GM23338 (cell line): Measurements from ENCODE around the gene IRF2. TPM values are rescaled to one million over a fixed set of nuclear protein-coding genes. Genes with fewer than 3 reads are reported as not detected.

Experiments
- ATAC-seq: fragments of 200-7000 bp; cut with Tn5 transposase; 3 replicates; pipeline ENCODE4 v1.9.1; 2020
- DNase-seq: peaks from one replicate; pipeline ENCODE4 v3.0.0-alpha.2; 2015; ENCODE audit warnings: low spot score
- H2AFZ ChIP-seq: fragments of 200-600 bp; sonication (generic); 2 replicates; pipeline ENCODE4 v1.8.0; 2016; ENCODE audit warnings: antibody characterized with exemption, mild to moderate bottlenecking, moderate library complexity
- H3F3A ChIP-seq: fragments of 200-600 bp; sonication (generic); replicated peaks from 2 replicates; pipeline ENCODE4 v1.8.0; 2017; ENCODE audit warnings: antibody characterized with exemption, mixed run types, low read depth
- H3K27ac ChIP-seq: fragments of 200-600 bp; sonication (generic); 2 replicates; pipeline ENCODE4 v1.6.1; 2016; ENCODE audit warnings: low read depth
- H3K27me3 ChIP-seq: fragments of 200-600 bp; sonication (generic); 2 replicates; pipeline ENCODE4 v1.8.0; 2016; ENCODE audit warnings: mild to moderate bottlenecking, mixed run types, moderate library complexity; ENCODE audit not compliant: insufficient read depth
- H3K36me3 ChIP-seq: fragments of 200-600 bp; sonication (generic); 2 replicates; pipeline ENCODE4 v1.8.0; 2016; ENCODE audit warnings: mild to moderate bottlenecking; ENCODE audit not compliant: insufficient read depth
- H3K4me1 ChIP-seq: fragments of 200-600 bp; sonication (generic); 2 replicates; pipeline ENCODE4 v1.8.0; 2016; ENCODE audit warnings: mild to moderate bottlenecking, moderate library complexity; ENCODE audit not compliant: insufficient read depth
- H3K4me2 ChIP-seq: fragments of 200-600 bp; sonication (generic); 2 replicates; pipeline ENCODE4 v1.7.1; 2017; ENCODE audit warnings: mixed run types
- H3K4me3 ChIP-seq: fragments of 200-600 bp; sonication (generic); 2 replicates; pipeline ENCODE4 v1.6.1; 2016; ENCODE audit warnings: mixed run types
- H3K79me2 ChIP-seq: fragments of 200-600 bp; sonication (generic); replicated peaks from 2 replicates; pipeline ENCODE4 v1.8.0; 2017; ENCODE audit warnings: mild to moderate bottlenecking; ENCODE audit not compliant: insufficient read depth
- H3K9me2 ChIP-seq: fragments of 200-600 bp; sonication (generic); 2 replicates; pipeline ENCODE4 v1.8.0; 2017; ENCODE audit not compliant: insufficient read depth
- H4K20me1 ChIP-seq: fragments of 200-600 bp; sonication (generic); replicated peaks from 2 replicates; pipeline ENCODE4 v1.8.0; 2017; ENCODE audit warnings: mild to moderate bottlenecking; ENCODE audit not compliant: insufficient read depth
- H3K27ac Mint-ChIP-seq: 2 replicates; pipeline ENCODE4 v1.8.0; 2020; ENCODE audit warnings: inconsistent platforms, mild to moderate bottlenecking, moderate library complexity, mixed read lengths
- H3K27me3 Mint-ChIP-seq: 3 replicates; pipeline ENCODE4 v1.8.0; 2022; ENCODE audit warnings: low read depth, mild to moderate bottlenecking, moderate library complexity, mixed read lengths, inconsistent platforms; ENCODE audit not compliant: insufficient read depth, poor library complexity
- H3K36me3 Mint-ChIP-seq: 3 replicates; pipeline ENCODE4 v1.8.0; 2021; ENCODE audit warnings: low read depth, mild to moderate bottlenecking, inconsistent platforms, moderate library complexity, mixed read lengths
- H3K4me1 Mint-ChIP-seq: 3 replicates; pipeline ENCODE4 v1.8.0; 2020; ENCODE audit warnings: mild to moderate bottlenecking, inconsistent platforms, mixed read lengths
- H3K4me3 Mint-ChIP-seq: 3 replicates; pipeline ENCODE4 v1.8.0; 2021; ENCODE audit warnings: moderate library complexity, mild to moderate bottlenecking, inconsistent platforms, mixed read lengths
- H3K9me3 Mint-ChIP-seq: 3 replicates; pipeline ENCODE4 v1.8.0; 2020; ENCODE audit warnings: moderate library complexity, mild to moderate bottlenecking, inconsistent platforms, mixed read lengths
- CREB1 ChIP-seq: fragments of 250-450 bp; sonication (Bioruptor Pico); IDR thresholded peaks from 2 replicates; pipeline ENCODE4 v1.5.0; 2020; ENCODE audit warnings: low read depth, mild to moderate bottlenecking, moderate library complexity
- ETS1 ChIP-seq: IDR thresholded peaks from 2 replicates; pipeline ENCODE4 v1.6.1; 2016; ENCODE audit warnings: antibody characterized with exemption
- EZH2 ChIP-seq: fragments of 200-600 bp; sonication (generic); IDR thresholded peaks from one replicate; pipeline ENCODE4 v1.8.0; 2017; ENCODE audit warnings: antibody characterized with exemption, mild to moderate bottlenecking, low read depth; ENCODE audit not compliant: unreplicated experiment
- EZH2phosphoT487 ChIP-seq: fragments of 200-600 bp; sonication (generic); IDR thresholded peaks from one replicate; pipeline ENCODE4 v1.8.1; 2018; ENCODE audit warnings: antibody characterized with exemption; ENCODE audit not compliant: unreplicated experiment
- JUNB ChIP-seq: IDR thresholded peaks from one replicate; pipeline ENCODE4 v1.6.1; 2016; ENCODE audit warnings: antibody characterized with exemption; ENCODE audit not compliant: unreplicated experiment
- NANOG ChIP-seq: IDR thresholded peaks from 2 replicates; pipeline ENCODE4 v1.6.1; 2016; ENCODE audit warnings: antibody characterized with exemption, borderline replicate concordance
- POLR2AphosphoS5 ChIP-seq: IDR thresholded peaks from 2 replicates; pipeline ENCODE4 v1.6.1; 2016; ENCODE audit warnings: antibody characterized with exemption, low read depth
- REST ChIP-seq: IDR thresholded peaks from one replicate; pipeline ENCODE4 v1.6.1; 2018; ENCODE audit warnings: antibody characterized with exemption; ENCODE audit not compliant: unreplicated experiment
- STAT1 ChIP-seq: IDR thresholded peaks from one replicate; pipeline ENCODE4 v1.6.1; 2016; ENCODE audit warnings: antibody characterized with exemption; ENCODE audit not compliant: unreplicated experiment
- ZNF114 ChIP-seq: fragments of 250-450 bp; sonication (Bioruptor Pico); IDR thresholded peaks from 2 replicates; pipeline ENCODE4 v1.5.0; 2020; ENCODE audit warnings: mild to moderate bottlenecking, moderate library complexity
- ZNF331 ChIP-seq: fragments of 250-450 bp; sonication (Bioruptor Pico); IDR thresholded peaks from 2 replicates; pipeline ENCODE4 v1.5.0; 2020; ENCODE audit warnings: low read depth, mild to moderate bottlenecking, moderate library complexity
- polyA plus RNA-seq: library from polyadenylated mRNA; unstranded; fragments of >200 nt; fragmentation: Nextera tagmentation; extraction: Ambion mirVana; gene quantifications from 2 replicates; pipeline ENCODE4 v1.2.1, GENCODE V29; 2016
- total RNA-seq: library from RNA; depleted of rRNA; stranded (reverse); fragments of >200 nt; shearing (Covaris generic); gene quantifications from 2 replicates; pipeline ENCODE4 v1.2.3, GENCODE V29; 2014
- TF ChIP-seq, protein P1 (sequence below), 2 experiments: fragments of 200-600 bp in 1 of 2; sonication (generic) in 1 of 2; conservative IDR thresholded peaks; 2 replicates each; pipeline versions ENCODE4 v1.5.1 to v1.6.1; 2016 to 2017; ENCODE audit warnings: antibody characterized with exemption in 2 of 2, low read depth in 2 of 2, mild to moderate bottlenecking in 2 of 2, moderate library complexity in 1 of 2

IRF2 gene
- total and polyA plus RNA-seq, 2 experiments from 2014 or later: 14.7 to 15.0 TPM

GRCh38 chr4:184506527-184507121, 32.3 kb upstream of the IRF2 start:
- Histone ChIP-seq H3K4me1 (peaks cover 3% of the 10 kb centered on the region), H3F3A (no peaks in the 10 kb centered on the region), H3K27ac (no peak overlapping the region), H3K4me3 (no peak overlapping the region), H3K27me3 (no peaks in the 10 kb centered on the region), H3K36me3 (no peaks in the 10 kb centered on the region), H4K20me1 (no peaks in the 10 kb centered on the region), H3K4me2 (no peak overlapping the region), H3K79me2 (no peaks in the 10 kb centered on the region), H3K9me2 (0 out of 2 replicates have a peak, but pooled peaks cover 3% of the 10 kb centered on the region), H2AFZ (peak overlapping the region; percentile 56; the same call in 1 of the 2 replicates)
- H3K4me1 Mint-ChIP-seq: peaks cover 1% of the 10 kb centered on the region; the same call in 1 of the 3 replicates
- H3K27ac Mint-ChIP-seq: no peak overlapping the region
- peaks cover 8% of the 10 kb centered on the region for H3K27me3 Mint-ChIP-seq
- peak; percentile 50 for DNase-seq
- H3K9me3 Mint-ChIP-seq: peaks cover 6% of the 10 kb centered on the region; the same call in 1 of the 3 replicates
- ATAC-seq: peak; percentile 98
- TF ChIP-seq REST: no peak
- TF ChIP-seq ZNF114 (CRISPR knock-in tag): no peak
- no peak for TF ChIP-seq EZH2phosphoT487
- no peak for TF ChIP-seq JUNB
- no peak for TF ChIP-seq ETS1
- TF ChIP-seq CREB1 (CRISPR knock-in tag): no peak
- no peak for TF ChIP-seq ZNF331
- no peak for TF ChIP-seq NANOG
- H3K4me3 Mint-ChIP-seq: no peak overlapping the region
- peaks cover 4% of the 10 kb centered on the region; the same call in 1 of the 3 replicates for H3K36me3 Mint-ChIP-seq

DNA sequence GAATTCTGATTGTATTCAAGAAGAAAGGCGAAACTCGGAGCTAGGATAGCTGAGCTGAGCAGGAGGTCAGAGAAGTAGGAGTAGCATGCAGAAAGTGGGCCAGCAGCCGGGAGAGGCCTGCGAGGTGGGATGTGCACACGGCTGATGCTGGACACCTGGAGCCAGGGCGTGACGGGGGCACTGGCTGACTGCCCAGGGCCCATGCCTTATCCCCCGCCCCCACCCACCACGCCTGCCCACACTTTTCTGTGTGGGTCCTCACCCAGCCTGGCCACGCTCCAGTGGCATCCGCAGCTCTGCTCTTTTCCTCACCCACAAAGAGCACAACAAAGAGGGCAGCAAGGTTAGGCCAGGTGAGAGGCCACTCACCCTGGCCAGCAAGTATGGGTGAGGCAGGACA, 30.0 kb upstream of the IRF2 start:
- Histone ChIP-seq H3K27me3 (no peaks in the 10 kb centered on the region), H3K27ac (no peak overlapping the region), H2AFZ (no peak overlapping the region), H4K20me1 (no peaks in the 10 kb centered on the region), H3K4me2 (no peak overlapping the region), H3K9me2 (0 out of 2 replicates have a peak, but pooled peaks cover 3% of the 10 kb centered on the region), H3K36me3 (no peaks in the 10 kb centered on the region), H3K4me3 (no peak overlapping the region), H3K79me2 (no peaks in the 10 kb centered on the region), H3F3A (no peaks in the 10 kb centered on the region), H3K4me1 (no peaks in the 10 kb centered on the region)
- H3K9me3 Mint-ChIP-seq: no peaks in the 10 kb centered on the region; the same call in 2 of the 3 replicates
- ATAC-seq (no peak), DNase-seq (no peak)
- no peak overlapping the region for H3K4me3 Mint-ChIP-seq
- no peaks in the 10 kb centered on the region for H3K36me3 Mint-ChIP-seq
- H3K27me3 Mint-ChIP-seq: peaks cover 6% of the 10 kb centered on the region
- no peaks in the 10 kb centered on the region for H3K4me1 Mint-ChIP-seq
- H3K27ac Mint-ChIP-seq: no peak overlapping the region
- no peak for TF ChIP-seq REST
- no peak for TF ChIP-seq EZH2phosphoT487
- TF ChIP-seq EZH2: no peak
- no peak for TF ChIP-seq POLR2AphosphoS5
- TF ChIP-seq ZNF114 (CRISPR knock-in tag): no peak
- TF ChIP-seq ZNF331: no peak
- TF ChIP-seq NANOG: no peak
- TF ChIP-seq, protein P1, sequence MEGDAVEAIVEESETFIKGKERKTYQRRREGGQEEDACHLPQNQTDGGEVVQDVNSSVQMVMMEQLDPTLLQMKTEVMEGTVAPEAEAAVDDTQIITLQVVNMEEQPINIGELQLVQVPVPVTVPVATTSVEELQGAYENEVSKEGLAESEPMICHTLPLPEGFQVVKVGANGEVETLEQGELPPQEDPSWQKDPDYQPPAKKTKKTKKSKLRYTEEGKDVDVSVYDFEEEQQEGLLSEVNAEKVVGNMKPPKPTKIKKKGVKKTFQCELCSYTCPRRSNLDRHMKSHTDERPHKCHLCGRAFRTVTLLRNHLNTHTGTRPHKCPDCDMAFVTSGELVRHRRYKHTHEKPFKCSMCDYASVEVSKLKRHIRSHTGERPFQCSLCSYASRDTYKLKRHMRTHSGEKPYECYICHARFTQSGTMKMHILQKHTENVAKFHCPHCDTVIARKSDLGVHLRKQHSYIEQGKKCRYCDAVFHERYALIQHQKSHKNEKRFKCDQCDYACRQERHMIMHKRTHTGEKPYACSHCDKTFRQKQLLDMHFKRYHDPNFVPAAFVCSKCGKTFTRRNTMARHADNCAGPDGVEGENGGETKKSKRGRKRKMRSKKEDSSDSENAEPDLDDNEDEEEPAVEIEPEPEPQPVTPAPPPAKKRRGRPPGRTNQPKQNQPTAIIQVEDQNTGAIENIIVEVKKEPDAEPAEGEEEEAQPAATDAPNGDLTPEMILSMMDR (conservative IDR thresholded peaks at IDR 0.05; ENCODE audit: low read depth in 2 of 2): no peak
- no peak for TF ChIP-seq ETS1
- TF ChIP-seq STAT1: no peak
